Right atrium auricular region (tissue), 2 donors: Measurements from ENCODE around the gene TBXT. TPM values are rescaled to one million over a fixed set of nuclear protein-coding genes. Genes with fewer than 3 reads are reported as not detected.
"Not testable (repeated sequence)": the region's sequence is repeated elsewhere in the genome, so short reads cannot be mapped to it uniquely, and the experiment has no call there.

Source experiments
- DNase-seq: peaks from one replicate; pipeline ENCODE4 v3.0.0-alpha.2; 2019; ENCODE audit warnings: low spot score
- H3K27ac ChIP-seq, 2 donors: fragments of 200-600 bp; sonication (generic); 1 replicate in 1 of 2; 2 replicates in 1 of 2; pipeline ENCODE4 v1.5.1; 2016 to 2019
- H3K27me3 ChIP-seq, 2 donors: fragments of 200-600 bp; sonication (generic); one replicate each; pipeline versions ENCODE4 v1.5.1 to v1.6.0; 2017 to 2019
- H3K36me3 ChIP-seq: fragments of 200-600 bp; sonication (generic); one replicate; pipeline ENCODE4 v1.5.1; 2016
- H3K4me1 ChIP-seq, 2 donors: fragments of 200-600 bp; sonication (generic); one replicate each; pipeline versions ENCODE4 v1.5.1 to v1.6.0; 2017 to 2019
- H3K4me3 ChIP-seq, 2 donors: fragments of 200-600 bp; sonication (generic); 1 replicate in 1 of 2; 2 replicates in 1 of 2; pipeline ENCODE4 v1.5.1; 2017 to 2019; ENCODE audit warnings: mild to moderate bottlenecking in 1 of 2, moderate library complexity in 1 of 2
- H3K9me3 ChIP-seq, 2 donors: fragments of 200-600 bp; sonication (generic); one replicate each; pipeline ENCODE4 v1.5.1; 2019
- total RNA-seq, 2 donors: library from RNA; depleted of rRNA; stranded (reverse); fragments of >200 nt; gene quantifications; one replicate each; pipeline ENCODE4 v1.1.0, GENCODE V29; 2016
- TF ChIP-seq, protein P1 (sequence below), 2 donors: fragments of 200-600 bp; sonication (generic); IDR thresholded peaks; one replicate each; pipeline ENCODE4 v1.5.1; 2019; ENCODE audit warnings: antibody characterized with exemption in 2 of 2

Gene TBXT
- total RNA-seq, 2 donors from 2014 or later: not detected

DNA sequence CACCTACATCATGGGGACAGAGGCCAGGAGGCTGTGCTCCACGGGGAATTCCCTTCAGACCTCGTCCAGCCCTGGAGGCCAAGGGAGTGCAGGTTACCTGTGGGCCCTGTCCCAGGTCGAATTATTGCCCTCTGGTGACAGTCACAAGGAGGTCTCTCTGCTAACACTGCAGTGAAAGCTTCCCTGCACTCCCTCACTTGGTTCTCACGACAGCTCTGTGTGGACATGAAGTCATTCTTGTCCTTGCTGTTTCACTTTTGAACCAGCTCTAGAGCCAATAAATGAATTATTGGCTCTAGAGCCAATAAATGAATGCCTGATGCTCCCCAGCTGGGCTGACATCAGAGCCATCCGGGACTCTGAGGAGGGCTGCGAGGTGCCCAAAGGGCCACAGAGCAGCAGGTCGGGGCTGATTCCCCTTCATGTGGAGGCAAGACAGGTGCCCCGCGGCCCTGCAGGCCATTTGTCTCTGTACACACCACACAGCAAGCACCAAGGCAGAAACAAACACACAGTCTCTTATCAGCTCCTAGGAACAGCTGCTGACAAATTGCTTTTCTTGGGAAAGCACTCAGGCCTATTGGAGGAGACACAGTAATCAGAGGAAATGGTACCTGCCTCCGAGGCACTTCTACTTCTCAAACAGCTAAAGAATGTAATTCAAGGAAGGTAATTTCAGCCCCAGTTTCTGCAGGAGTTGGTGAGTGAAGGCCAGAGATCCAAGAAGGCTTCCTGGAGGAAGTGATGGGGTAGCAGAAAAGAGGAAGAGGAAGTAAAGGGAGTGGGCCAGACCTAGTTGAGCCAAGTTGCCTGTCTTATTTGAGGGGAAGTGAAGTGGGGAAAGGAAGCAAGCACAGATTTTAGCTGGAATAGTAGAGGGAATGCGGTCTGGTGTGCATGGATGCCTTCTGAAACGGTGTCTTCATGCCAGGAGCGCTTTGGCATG lies 27.5 kb upstream of the TBXT start:
- Histone ChIP-seq H3K27me3 (no peaks in the 10 kb centered on the region), H3K4me1 (peaks cover 0 to 10% of the 10 kb centered on the region in 2 donors), H3K4me3 (no peak overlapping the region), H3K27ac (no peak overlapping the region), H3K9me3 (no peaks in the 10 kb centered on the region), H3K36me3 (no peaks in the 10 kb centered on the region)
- TF ChIP-seq, protein P1, sequence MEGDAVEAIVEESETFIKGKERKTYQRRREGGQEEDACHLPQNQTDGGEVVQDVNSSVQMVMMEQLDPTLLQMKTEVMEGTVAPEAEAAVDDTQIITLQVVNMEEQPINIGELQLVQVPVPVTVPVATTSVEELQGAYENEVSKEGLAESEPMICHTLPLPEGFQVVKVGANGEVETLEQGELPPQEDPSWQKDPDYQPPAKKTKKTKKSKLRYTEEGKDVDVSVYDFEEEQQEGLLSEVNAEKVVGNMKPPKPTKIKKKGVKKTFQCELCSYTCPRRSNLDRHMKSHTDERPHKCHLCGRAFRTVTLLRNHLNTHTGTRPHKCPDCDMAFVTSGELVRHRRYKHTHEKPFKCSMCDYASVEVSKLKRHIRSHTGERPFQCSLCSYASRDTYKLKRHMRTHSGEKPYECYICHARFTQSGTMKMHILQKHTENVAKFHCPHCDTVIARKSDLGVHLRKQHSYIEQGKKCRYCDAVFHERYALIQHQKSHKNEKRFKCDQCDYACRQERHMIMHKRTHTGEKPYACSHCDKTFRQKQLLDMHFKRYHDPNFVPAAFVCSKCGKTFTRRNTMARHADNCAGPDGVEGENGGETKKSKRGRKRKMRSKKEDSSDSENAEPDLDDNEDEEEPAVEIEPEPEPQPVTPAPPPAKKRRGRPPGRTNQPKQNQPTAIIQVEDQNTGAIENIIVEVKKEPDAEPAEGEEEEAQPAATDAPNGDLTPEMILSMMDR (IDR thresholded peaks at IDR 0.05): no peak
- DNase-seq: no peak

DNA sequence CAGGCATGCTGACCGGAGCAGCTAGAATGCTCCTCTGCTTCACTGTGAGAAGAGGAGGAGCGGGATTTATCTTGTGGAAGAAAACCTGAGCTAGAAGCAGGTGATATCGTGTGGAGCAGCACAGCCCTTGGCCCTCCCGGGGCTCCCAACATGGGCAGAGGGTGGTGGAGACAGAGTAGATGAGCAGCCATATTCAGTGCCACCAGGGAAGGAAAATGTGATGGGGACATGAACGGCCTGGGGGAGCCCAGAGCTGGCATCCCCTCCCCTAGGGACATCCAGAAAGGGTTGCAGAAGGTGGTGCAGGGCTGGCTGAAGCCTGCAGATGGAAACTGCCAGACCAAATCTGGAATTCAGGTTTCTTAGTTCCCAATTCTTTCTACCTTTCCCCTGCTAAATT lies 24.9 kb upstream of the TBXT start:
- H3K27me3 ChIP-seq: no peaks in the 10 kb centered on the region
- no peak overlapping the region for H3K27ac ChIP-seq
- no peaks in the 10 kb centered on the region for H3K9me3 ChIP-seq
- H3K4me1 ChIP-seq: peaks cover 0 to 10% of the 10 kb centered on the region in 2 donors
- TF ChIP-seq, protein P1 (IDR thresholded peaks at IDR 0.05): no peak
- H3K36me3 ChIP-seq: no peaks in the 10 kb centered on the region
- no peak overlapping the region for H3K4me3 ChIP-seq
- no peak for DNase-seq

DNA sequence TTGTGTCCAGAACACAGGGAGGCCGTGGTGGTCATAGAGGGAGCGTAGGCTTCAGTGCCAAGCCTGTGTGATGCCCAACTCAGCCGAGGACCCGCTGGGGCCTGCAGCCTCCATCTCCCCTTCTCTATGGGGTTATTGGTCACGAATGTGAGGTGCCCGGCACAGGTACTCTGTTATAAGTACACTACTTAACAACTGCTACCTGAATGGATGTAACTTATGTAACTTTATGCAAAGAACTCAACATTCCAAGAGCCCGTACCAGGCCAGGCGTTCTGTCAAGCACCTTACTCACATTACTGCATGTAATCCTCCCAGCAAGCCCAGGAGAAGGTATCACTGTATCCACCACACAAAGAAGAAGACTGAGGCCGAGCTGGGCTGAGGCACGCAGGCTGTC lies 24.5 kb upstream of the TBXT start:
- Histone ChIP-seq H3K27me3 (no peaks in the 10 kb centered on the region), H3K9me3 (no peaks in the 10 kb centered on the region), H3K4me3 (no peak overlapping the region), H3K36me3 (no peaks in the 10 kb centered on the region), H3K4me1 (peaks cover 0 to 10% of the 10 kb centered on the region in 2 donors), H3K27ac (no peak overlapping the region)
- TF ChIP-seq, protein P1 (IDR thresholded peaks at IDR 0.05): no peak
- no peak for DNase-seq

DNA sequence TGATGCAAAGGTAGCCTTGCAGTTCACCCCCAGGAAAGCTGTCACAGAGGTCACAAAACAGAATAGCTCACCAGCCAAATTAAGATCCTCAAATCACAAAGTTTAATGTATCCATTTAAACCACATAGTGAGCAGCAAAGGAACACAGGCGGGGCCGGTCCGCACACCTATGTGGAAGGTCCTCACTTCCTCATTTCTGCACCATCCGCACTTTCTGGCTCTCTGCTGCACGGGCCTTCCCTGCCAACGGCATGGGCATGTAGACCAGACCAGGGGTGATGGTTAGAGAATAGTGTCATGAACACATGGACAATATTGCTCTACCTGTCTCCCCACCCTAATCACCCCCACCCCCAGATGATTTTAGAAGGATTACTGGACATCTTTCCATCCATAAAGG lies 12.1 kb upstream of the TBXT start:
- no peaks in the 10 kb centered on the region for H3K36me3 ChIP-seq
- H3K27ac ChIP-seq: no peak overlapping the region
- TF ChIP-seq, protein P1 (IDR thresholded peaks at IDR 0.05): no peak
- no peaks in the 10 kb centered on the region for H3K4me1 ChIP-seq
- no peak overlapping the region for H3K4me3 ChIP-seq
- H3K9me3 ChIP-seq: no peaks in the 10 kb centered on the region
- no peaks in the 10 kb centered on the region for H3K27me3 ChIP-seq
- no peak for DNase-seq

DNA sequence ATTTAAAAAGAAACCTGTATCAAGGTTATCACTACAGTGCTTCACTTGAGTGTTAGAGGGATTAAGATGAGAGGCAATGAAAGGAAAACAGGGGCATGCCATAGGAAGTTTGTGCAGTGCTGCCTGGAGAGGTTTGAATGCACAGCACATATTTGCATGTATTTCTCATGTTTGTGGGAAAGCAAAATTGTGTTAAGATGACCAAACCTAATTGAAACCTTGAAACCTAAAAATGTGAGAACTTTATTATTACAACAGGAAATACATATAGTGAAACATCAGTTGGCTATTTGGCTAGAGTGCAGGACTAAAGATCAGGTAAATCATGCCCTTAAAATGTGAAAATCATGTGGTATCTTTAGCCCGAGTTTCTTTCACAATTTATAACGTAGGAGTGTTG lies 8.5 kb upstream of the TBXT start:
- H3K36me3 ChIP-seq: no peaks in the 10 kb centered on the region
- peaks cover 0 to 6% of the 10 kb centered on the region in 2 donors for H3K27me3 ChIP-seq
- peaks cover 0 to 6% of the 10 kb centered on the region in 2 donors for H3K4me1 ChIP-seq
- no peak overlapping the region for H3K27ac ChIP-seq
- no peak overlapping the region for H3K4me3 ChIP-seq
- TF ChIP-seq, protein P1 (IDR thresholded peaks at IDR 0.05): no peak
- DNase-seq: no peak
- no peaks in the 10 kb centered on the region for H3K9me3 ChIP-seq

DNA sequence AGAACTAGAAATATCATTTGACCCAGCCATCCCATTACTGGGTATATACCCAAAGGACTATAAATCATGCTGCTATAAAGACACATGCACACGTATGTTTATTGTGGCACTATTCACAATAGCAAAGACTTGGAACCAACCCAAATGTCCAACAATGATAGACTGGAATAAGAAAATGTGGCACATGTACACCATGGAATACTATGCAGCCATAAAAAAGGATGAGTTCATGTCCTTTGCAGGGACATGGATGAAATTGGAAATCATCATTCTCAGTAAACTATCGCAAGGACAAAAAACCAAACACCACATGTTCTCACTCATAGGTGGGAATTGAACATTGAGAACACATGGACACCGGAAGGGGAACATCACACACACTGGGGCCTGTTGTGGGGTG lies 7.4 kb upstream of the TBXT start:
- H3K4me3 ChIP-seq, DNase-seq, H3K27ac ChIP-seq, H3K27me3 ChIP-seq, H3K9me3 ChIP-seq, H3K4me1 ChIP-seq, H3K36me3 ChIP-seq: not testable (repeated sequence)
